Femur (tissue), 1 donor: ENCODE data around the gene AGAP3.

Source experiments
- DNase-seq: peaks from one replicate; pipeline ENCODE4 v3.0.0-alpha.2; 2017

The AGAP3 gene

GRCh38 chr7:151057989-151058780 lies 28.1 kb upstream of the AGAP3 start:
- peak; percentile 99 for DNase-seq

GRCh38 chr7:151058781-151059366 lies 27.4 kb upstream of the AGAP3 start:
- no peak for DNase-seq

- peak; percentile 89 for DNase-seq
Measured at GRCh38 chr7:151059367-151060112, 26.7 kb upstream of the AGAP3 start, which contains the start of gene SLC4A2. SLC4A2 (plus strand) TSS chr7:151059589; CDS start chr7:151061988, 2,399 bp downstream.

- DNase-seq: no peak
Measured at GRCh38 chr7:151060113-151060415, 26.2 kb upstream of the AGAP3 start.

- DNase-seq: peak; percentile 65
Measured at GRCh38 chr7:151060416-151061212, 25.7 kb upstream of the AGAP3 start.

GRCh38 chr7:151061213-151062110 lies 24.8 kb upstream of the AGAP3 start:
- no peak for DNase-seq

- DNase-seq: no peak
Measured at GRCh38 chr7:151062111-151062398, 24.2 kb upstream of the AGAP3 start.

GRCh38 chr7:151062399-151063211 lies 23.7 kb upstream of the AGAP3 start:
- no peak for DNase-seq

GRCh38 chr7:151063212-151063561 lies 23.1 kb upstream of the AGAP3 start:
- no peak for DNase-seq

- no peak for DNase-seq
Measured at GRCh38 chr7:151064454-151064853, 21.8 kb upstream of the AGAP3 start.

GRCh38 chr7:151064993-151065392 lies 21.3 kb upstream of the AGAP3 start:
- no peak for DNase-seq

- DNase-seq: no peak
Measured at GRCh38 chr7:151065516-151065915, 20.8 kb upstream of the AGAP3 start.

- no peak for DNase-seq
Measured at GRCh38 chr7:151066273-151066974, 19.9 kb upstream of the AGAP3 start.

- no peak for DNase-seq
Measured at GRCh38 chr7:151068069-151068773, 18.1 kb upstream of the AGAP3 start.

- no peak for DNase-seq
Measured at GRCh38 chr7:151069841-151070573, 16.3 kb upstream of the AGAP3 start.

- DNase-seq: no peak
Measured at GRCh38 chr7:151070574-151070960, 15.7 kb upstream of the AGAP3 start.

GRCh38 chr7:151071032-151071866 lies 15.0 kb upstream of the AGAP3 start:
- DNase-seq: no peak

- no peak for DNase-seq
Measured at GRCh38 chr7:151073990-151074389, 12.3 kb upstream of the AGAP3 start.
